Retinal pigment epithelial cell (primary cell): ENCODE results near the gene PTPRN2.

Experiments
- DNase-seq: peaks from one replicate; pipeline ENCODE4 v3.0.0-alpha.2; 2010; ENCODE audit warnings: low read depth
- H3K4me3 ChIP-seq: 2 replicates; pipeline ENCODE4 v1.5.1; 2011; ENCODE audit warnings: mild to moderate bottlenecking, low read length, control low read depth, moderate library complexity
- TF ChIP-seq, protein P1 (sequence below): conservative IDR thresholded peaks from 2 replicates; pipeline ENCODE4 v1.5.1; 2011; ENCODE audit warnings: low read depth, low read length, control low read depth, inconsistent platforms

The PTPRN2 gene

GRCh38 chr7:157540606-157541294 lies 1046.9 kb downstream of the PTPRN2 start:
- DNase-seq = no peak
- TF ChIP-seq, protein P1, sequence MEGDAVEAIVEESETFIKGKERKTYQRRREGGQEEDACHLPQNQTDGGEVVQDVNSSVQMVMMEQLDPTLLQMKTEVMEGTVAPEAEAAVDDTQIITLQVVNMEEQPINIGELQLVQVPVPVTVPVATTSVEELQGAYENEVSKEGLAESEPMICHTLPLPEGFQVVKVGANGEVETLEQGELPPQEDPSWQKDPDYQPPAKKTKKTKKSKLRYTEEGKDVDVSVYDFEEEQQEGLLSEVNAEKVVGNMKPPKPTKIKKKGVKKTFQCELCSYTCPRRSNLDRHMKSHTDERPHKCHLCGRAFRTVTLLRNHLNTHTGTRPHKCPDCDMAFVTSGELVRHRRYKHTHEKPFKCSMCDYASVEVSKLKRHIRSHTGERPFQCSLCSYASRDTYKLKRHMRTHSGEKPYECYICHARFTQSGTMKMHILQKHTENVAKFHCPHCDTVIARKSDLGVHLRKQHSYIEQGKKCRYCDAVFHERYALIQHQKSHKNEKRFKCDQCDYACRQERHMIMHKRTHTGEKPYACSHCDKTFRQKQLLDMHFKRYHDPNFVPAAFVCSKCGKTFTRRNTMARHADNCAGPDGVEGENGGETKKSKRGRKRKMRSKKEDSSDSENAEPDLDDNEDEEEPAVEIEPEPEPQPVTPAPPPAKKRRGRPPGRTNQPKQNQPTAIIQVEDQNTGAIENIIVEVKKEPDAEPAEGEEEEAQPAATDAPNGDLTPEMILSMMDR = no peak
- H3K4me3 ChIP-seq = no peak overlapping the region

DNA sequence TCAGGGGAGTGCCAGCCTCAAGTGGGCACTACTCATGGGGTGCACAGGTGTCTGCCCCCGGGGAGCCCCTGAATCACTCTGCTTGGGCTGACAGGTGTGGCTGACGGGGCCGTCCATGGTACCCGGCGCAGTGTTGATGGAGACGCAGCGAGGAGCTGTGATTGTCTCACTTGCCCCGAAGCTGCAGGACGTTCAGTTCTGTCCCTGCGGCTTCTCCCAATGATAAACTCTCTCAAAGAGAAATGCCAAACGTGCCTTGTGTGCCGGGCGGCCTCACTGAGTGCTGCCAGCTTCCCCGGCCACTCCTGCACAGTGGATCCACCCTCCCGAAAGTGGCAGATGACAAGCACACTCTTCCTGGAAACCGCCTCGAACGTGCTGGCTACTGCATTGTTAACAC lies 1047.6 kb downstream of the PTPRN2 start:
- DNase-seq = no peak
- H3K4me3 ChIP-seq = no peak overlapping the region
- TF ChIP-seq, protein P1 = no peak

DNA sequence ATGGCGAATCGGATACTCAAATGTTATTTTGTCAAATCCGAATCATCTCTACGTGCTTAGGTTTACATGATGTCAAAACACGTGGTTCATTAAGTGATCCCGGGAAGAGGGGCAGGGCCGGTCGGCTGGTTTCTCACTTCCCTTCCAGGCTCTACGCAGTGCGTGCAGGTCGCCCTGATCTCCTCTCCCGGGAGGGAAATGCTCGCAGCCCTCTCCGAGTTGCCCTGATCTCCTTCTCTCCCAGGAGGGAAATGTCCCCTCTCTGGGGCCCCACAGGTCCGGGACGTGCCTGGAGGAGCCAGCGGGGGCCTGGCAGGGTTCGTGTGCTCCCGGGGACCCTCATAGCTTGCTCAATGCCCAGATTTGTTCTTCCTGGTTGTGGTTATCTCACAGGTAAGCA lies 1048.1 kb downstream of the PTPRN2 start:
- TF ChIP-seq, protein P1 = no peak
- no peak overlapping the region for H3K4me3 ChIP-seq
- no peak for DNase-seq

DNA sequence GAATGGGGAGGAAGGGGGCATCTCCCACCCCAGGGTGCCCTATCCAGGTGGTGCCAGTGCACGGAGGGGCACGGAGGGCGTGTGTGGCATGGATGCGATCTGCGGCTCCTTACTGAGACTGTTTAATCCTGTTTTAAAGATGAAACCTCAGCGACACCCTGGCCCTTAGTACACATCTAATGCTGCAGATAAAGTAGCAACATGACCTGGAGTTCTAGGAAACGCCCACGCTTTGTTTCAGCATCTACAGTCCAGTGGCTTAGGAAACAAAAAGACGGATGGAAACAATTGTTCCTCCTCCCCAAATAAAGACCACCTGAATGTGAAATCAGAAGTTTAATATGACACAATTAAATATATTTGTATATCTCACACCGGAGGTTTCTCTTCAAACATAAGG lies 1048.9 kb downstream of the PTPRN2 start:
- TF ChIP-seq, protein P1 = no peak
- no peak overlapping the region for H3K4me3 ChIP-seq
- no peak for DNase-seq

DNA sequence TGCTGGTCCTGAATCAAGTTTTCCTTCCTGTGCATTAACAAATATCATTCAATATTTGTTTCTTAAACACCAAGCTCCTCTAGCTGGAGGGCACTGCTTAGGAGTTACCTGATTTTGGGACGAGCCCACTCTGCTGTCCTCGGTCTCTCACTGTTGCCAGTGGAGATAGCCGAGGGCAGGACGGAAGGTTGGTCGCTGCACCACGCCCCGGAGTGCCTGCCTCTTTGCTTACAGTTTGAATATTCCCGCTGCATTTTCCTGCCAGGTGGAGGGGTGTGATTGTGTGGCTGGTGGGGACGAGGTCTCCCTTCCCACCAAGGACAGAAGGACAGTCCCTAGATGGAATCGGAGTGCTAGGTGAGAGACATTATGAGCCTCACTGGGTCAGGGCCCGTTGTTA lies 1049.3 kb downstream of the PTPRN2 start:
- no peak overlapping the region for H3K4me3 ChIP-seq
- TF ChIP-seq, protein P1 = no peak
- DNase-seq = no peak

GRCh38 chr7:157537056-157537455 lies 1050.6 kb downstream of the PTPRN2 start:
- no peak overlapping the region for H3K4me3 ChIP-seq
- DNase-seq = no peak
- TF ChIP-seq, protein P1 = no peak

DNA sequence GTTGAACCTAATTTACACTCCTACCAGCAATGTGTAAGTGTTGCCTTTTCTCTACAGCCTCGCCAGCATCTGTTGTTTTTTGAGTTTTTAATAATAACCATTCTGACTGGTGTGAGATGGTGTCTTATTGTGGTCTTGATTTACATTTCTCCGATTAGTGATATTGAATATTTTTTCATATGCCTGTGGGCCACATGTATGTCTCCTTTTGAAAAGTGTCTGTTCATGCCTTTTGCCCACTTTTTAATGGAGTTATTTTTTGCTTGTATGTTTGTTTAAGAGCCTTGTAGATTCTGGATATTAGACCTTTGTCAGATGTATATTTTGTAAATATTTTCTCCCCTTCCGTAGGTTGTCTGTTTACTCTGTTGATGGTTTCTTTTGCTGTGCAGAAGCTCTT lies 1055.6 kb downstream of the PTPRN2 start:
- TF ChIP-seq, protein P1 = no peak
- H3K4me3 ChIP-seq = no peak overlapping the region
- DNase-seq = no peak
